T-helper 1 cell treated with Interleukin-12 subunit alpha and Interleukin-12 subunit beta and Interleukin-4 antibody, amounts not matched to agents 30 ng/mL and 1 ng/mL, for 36 hours (primary cell): Measurements from ENCODE around the gene TIMM22. TPM values are rescaled to one million over a fixed set of nuclear protein-coding genes. Genes with fewer than 3 reads are reported as not detected.

Experiments used
- total RNA-seq: library from RNA; stranded (reverse); gene quantifications from 2 replicates; pipeline ENCODE4 v1.2.3, GENCODE V29; 2022

TIMM22 gene
- total RNA-seq, 1 donor from 2014 or later = 11.5 TPM

Other genes starting within 250 kb of the TIMM22 start
- 30.5 and 31.6 TPM in 2 replicates for gene GEMIN4, start 244.9 kb upstream of the TIMM22 start, total RNA-seq
- 56.6 and 63.1 TPM in 2 replicates for gene GLOD4, start 214.8 kb upstream of the TIMM22 start, total RNA-seq
- 17.2 and 21.0 TPM in 2 replicates for gene MRM3, start 214.8 kb upstream of the TIMM22 start, total RNA-seq
- gene NXN, start 17.4 kb upstream of the TIMM22 start, total RNA-seq = 0.20 and 0.34 TPM in 2 replicates
- gene ABR, start 182.9 kb downstream of the TIMM22 start, total RNA-seq = 139 and 141 TPM in 2 replicates